Right lobe of liver (tissue), 6 donors: ENCODE results near the gene UFC1. TPM values are rescaled to one million over a fixed set of nuclear protein-coding genes. Genes with fewer than 3 reads are reported as not detected.

Source experiments
- ATAC-seq, 4 donors: fragments of 200-7000 bp; cut with Tn5 transposase; one replicate each; pipeline ENCODE4 v1.9.1; 2020; ENCODE audit warnings: mild to moderate bottlenecking in 4 of 4, moderate library complexity in 4 of 4
- DNase-seq, 3 donors: peaks; one replicate each; pipeline ENCODE4 v3.0.0-alpha.2; 2020
- H3K27ac ChIP-seq, 3 donors: fragments of 200-600 bp; one replicate each; pipeline ENCODE4 v1.8.0; 2022
- H3K27me3 ChIP-seq, 2 donors: fragments of 200-600 bp; one replicate each; pipeline ENCODE4 v1.8.0; 2022
- H3K36me3 ChIP-seq, 4 donors: fragments of 200-600 bp; sonication (generic) in 1 of 4; one replicate each; pipeline versions ENCODE4 v1.5.1 to v1.8.0; 2017 to 2022; ENCODE audit warnings: control low read depth in 1 of 4
- H3K4me1 ChIP-seq, 4 donors: fragments of 200-600 bp; sonication (generic) in 1 of 4; one replicate each; pipeline versions ENCODE4 v1.5.1 to v1.8.0; 2017 to 2022; ENCODE audit warnings: control low read depth in 1 of 4
- H3K4me3 ChIP-seq, 3 donors: fragments of 200-600 bp; one replicate each; pipeline ENCODE4 v1.8.0; 2022
- H3K9me3 ChIP-seq, 4 donors: fragments of 200-600 bp; sonication (generic) in 1 of 4; one replicate each; pipeline versions ENCODE4 v1.5.1 to v1.8.0; 2017 to 2022; ENCODE audit warnings: control low read depth in 1 of 4
- POLR2A ChIP-seq: fragments of 450-650 bp; IDR thresholded peaks from one replicate; pipeline ENCODE4 v1.6.1; 2017; ENCODE audit warnings: antibody characterized with exemption, mild to moderate bottlenecking
- WGBS: methylation state at CpG from one replicate; pipeline ENCODE4 v1.1.6; 2018; ENCODE audit warnings: low coverage, low lambda C conversion rate; ENCODE audit not compliant: insufficient coverage; ENCODE audit errors: missing lambda C conversion rate; 5-methylcytosine and 5-hydroxymethylcytosine counted together
- intact Hi-C, 2 donors: fragments of 100-400 bp; cut with DNase I; formaldehyde crosslinking; loops; one replicate each; pipeline versions ENCODE4 v1.11.2 to v1.14.1; 2022
- total RNA-seq, 6 experiments: library from RNA; depleted of rRNA in 2 of 6; stranded (reverse); fragments of >200 nt in 2 of 6; fragmentation: NEBNext Ultra II Directional in 3 of 6; extraction: Animal tissue kit (Norgen Biotek cat#: 25700) in 3 of 6; gene quantifications; one replicate each; pipeline versions ENCODE4 v1.1.0 to v1.2.4, GENCODE V29; 2016 to 2023
- TF ChIP-seq, protein P1 (sequence below), 4 donors: fragments of 200-600 bp in 3 of 4; fragments of 450-650 bp in 1 of 4; IDR thresholded peaks; one replicate each; pipeline versions ENCODE4 v1.5.1 to v1.8.0; 2016 to 2022; ENCODE audit warnings: antibody characterized with exemption in 4 of 4, mild to moderate bottlenecking in 2 of 4
- donor health status: DM: no; HTN: yes; CAD: no.
- donor health status: DM: no; HTN: no; CAD: no.
- donor health status: DM: no; HTN: no; CAD: no.
- donor health status: DM: no; HTN: yes; CAD: no.
- donor health status: DM: no; HTN: yes; CAD: no.

Gene UFC1
- total RNA-seq, 6 experiments from 2014 or later, result 24.6 to 37.7 (median 35.3) TPM

DNA sequence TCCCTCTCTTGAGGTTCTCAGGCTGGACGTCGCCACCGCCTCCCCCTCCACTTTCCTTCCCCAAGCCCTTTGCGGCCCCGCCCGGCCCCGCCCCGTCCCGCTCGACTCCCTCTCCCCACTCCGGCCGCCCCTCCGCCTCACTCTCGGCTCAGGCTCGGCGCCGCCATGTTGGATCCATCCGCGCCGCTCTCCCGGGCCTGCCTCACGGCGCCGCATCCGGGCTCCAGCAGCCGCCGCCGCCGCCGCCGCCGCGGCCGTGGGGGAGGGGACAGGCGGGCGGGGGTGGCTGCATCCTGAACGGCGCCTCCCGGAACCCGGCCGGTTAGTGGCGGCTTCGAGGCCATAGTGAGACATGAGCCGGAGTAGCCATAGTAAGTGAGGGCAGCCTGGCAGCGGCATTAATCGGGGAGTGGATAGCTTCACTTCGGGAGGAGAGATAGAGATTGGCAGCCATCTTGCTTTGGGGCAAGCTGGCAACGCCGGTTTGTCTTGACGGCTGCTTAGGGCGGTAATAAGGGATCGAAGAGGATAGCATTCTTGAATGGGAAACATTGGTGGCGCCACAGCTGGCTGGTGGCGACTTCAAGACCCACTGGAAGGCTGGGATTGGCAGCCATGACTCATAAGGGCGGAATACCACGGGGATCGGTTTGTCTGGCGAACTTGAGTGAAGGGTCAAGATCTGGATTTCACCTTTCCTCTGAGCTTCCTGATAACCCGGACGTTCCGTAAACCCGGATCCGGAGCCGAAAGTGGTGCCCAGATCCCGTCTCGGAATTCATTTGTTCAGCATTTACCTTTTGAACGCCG lies 21.2 kb upstream of the UFC1 start, which contains the start of gene DEDD:
Gene DEDD (minus strand): TSS at position 258 of the 810 bp plus-strand sequence. CDS start 8,205 bp downstream, outside the sequence.
- under 1% methylated on average over 47 of the region's 68 CpGs for WGBS
- Histone ChIP-seq H3K36me3 (peaks cover 0 to 18% (median 0%) of the 10 kb centered on the region in 4 donors), H3K4me1 (peaks cover 0 to 15% (median 4%) of the 10 kb centered on the region in 4 donors), H3K27me3 (no peaks in the 10 kb centered on the region), H3K9me3 (no peaks in the 10 kb centered on the region), H3K27ac (peak within 1 kb of the TSS; percentile 81 to 94 (median 93)), H3K4me3 (peak within 1 kb of the TSS; percentile 51 to 82 (median 73))
- intact Hi-C loops, result no loop called here
- DNase-seq, result peak; percentile 93 to 95 (median 94)
- peak; percentile 69 for TF ChIP-seq POLR2A
- TF ChIP-seq, protein P1, sequence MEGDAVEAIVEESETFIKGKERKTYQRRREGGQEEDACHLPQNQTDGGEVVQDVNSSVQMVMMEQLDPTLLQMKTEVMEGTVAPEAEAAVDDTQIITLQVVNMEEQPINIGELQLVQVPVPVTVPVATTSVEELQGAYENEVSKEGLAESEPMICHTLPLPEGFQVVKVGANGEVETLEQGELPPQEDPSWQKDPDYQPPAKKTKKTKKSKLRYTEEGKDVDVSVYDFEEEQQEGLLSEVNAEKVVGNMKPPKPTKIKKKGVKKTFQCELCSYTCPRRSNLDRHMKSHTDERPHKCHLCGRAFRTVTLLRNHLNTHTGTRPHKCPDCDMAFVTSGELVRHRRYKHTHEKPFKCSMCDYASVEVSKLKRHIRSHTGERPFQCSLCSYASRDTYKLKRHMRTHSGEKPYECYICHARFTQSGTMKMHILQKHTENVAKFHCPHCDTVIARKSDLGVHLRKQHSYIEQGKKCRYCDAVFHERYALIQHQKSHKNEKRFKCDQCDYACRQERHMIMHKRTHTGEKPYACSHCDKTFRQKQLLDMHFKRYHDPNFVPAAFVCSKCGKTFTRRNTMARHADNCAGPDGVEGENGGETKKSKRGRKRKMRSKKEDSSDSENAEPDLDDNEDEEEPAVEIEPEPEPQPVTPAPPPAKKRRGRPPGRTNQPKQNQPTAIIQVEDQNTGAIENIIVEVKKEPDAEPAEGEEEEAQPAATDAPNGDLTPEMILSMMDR (IDR thresholded peaks at IDR 0.05), result no peak
- ATAC-seq, result peak; percentile 91 to 97 (median 92)

DNA sequence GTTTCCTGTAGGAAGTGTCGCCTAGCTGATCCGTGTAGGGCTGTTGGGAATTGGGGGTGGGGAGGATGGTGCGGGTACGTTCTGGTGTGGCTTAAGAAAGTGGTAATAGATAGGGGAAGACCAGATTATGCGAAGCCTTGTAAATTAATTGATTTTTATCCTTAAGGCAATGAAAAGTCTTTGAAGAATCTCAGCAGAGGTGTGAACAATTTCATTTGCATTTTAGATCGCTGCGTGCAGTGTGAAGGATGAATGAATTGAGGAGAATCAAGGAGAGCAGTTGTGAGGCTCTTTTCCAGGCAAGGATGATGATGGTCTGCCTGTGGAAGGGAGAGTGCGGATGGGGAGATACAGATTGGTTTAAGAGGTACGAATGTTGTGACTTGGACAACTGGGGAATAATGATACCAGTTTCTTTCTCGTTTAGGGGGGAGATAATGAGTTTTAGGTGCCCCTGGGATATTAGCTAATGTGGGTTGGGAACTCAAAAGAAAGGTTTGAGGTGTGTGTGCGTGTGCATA lies 20.5 kb upstream of the UFC1 start:
- no peak for TF ChIP-seq POLR2A
- TF ChIP-seq, protein P1 (IDR thresholded peaks at IDR 0.05), result no peak
- WGBS, result 7% methylated on average over 11 of the region's 11 CpGs
- DNase-seq, result no peak
- H3K4me3 ChIP-seq, result peak overlapping the region; percentile 51 to 82 (median 73)
- no peaks in the 10 kb centered on the region for H3K27me3 ChIP-seq
- H3K27ac ChIP-seq, result peak overlapping the region; percentile 81 to 94 (median 93)
- H3K4me1 ChIP-seq, result peaks cover 0 to 15% (median 2%) of the 10 kb centered on the region in 4 donors
- intact Hi-C loops, result no loop called here
- H3K36me3 ChIP-seq, result peaks cover 0 to 11% (median 0%) of the 10 kb centered on the region in 4 donors
- H3K9me3 ChIP-seq, result no peaks in the 10 kb centered on the region
- no peak for ATAC-seq

DNA sequence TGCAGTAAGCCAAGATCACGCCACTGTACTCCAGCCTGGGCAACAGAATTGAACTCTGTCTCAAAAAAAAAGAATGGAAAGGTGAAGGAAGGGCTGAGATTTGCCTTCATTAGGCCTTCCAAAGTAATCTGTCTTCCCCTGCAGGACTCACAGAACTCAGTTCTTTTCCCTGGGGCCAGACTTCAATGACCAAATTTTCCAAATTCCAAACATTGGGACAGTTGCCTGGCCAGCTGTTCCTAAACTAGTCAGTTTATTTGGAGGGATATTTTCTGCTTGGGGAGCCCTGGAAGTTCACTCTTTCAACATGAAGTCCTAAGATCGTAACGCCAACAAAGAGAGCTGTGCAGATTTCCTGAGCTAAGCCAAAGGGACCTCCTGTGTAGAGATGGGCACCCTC lies 15.9 kb upstream of the UFC1 start:
- DNase-seq, result no peak

DNA sequence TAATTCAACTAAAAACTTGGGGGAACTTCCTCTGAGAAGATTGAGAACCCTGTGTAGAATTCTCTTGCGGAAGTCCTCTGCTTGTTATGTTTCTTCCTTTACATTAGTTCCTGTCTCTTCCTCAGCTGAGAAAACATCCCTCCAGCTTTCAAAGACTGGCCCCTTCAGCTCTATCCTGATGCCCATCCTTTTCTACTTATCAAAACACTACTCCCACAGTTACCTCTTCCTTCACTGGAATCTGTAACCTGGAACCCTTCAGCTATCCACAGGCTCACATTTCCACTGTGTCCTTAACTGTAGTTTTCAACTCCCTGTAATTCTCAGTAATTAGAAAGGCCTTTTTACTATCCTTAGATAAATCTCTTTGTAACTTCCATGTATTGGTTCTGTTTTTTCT lies 15.3 kb upstream of the UFC1 start:
- Histone ChIP-seq H3K9me3 (no peaks in the 10 kb centered on the region), H3K27me3 (no peaks in the 10 kb centered on the region), H3K27ac (no peak overlapping the region), H3K4me3 (no peak overlapping the region), H3K4me1 (peaks cover 0 to 5% (median 1%) of the 10 kb centered on the region in 4 donors), H3K36me3 (no peaks in the 10 kb centered on the region)
- no peak for TF ChIP-seq POLR2A
- TF ChIP-seq, protein P1 (IDR thresholded peaks at IDR 0.05), result no peak
- peak in 1 of 4 donors; percentile 23 for ATAC-seq
- DNase-seq, result no peak
- 73% methylated on average over 1 of the region's 1 CpG for WGBS
- intact Hi-C loops, result no loop called here

More for the DNA sequence above, 15.9 kb upstream of the UFC1 start:
- intact Hi-C loops, result no loop called here
- Histone ChIP-seq H3K27ac (no peak overlapping the region), H3K36me3 (no peaks in the 10 kb centered on the region), H3K4me3 (no peak overlapping the region), H3K27me3 (no peaks in the 10 kb centered on the region), H3K9me3 (no peaks in the 10 kb centered on the region), H3K4me1 (peaks cover 0 to 7% (median 2%) of the 10 kb centered on the region in 4 donors)
- 71% methylated on average over 3 of the region's 3 CpGs for WGBS
- ATAC-seq, result no peak
- TF ChIP-seq, protein P1 (IDR thresholded peaks at IDR 0.05), result no peak
- TF ChIP-seq POLR2A, result no peak
